GM12874 (cell line): Measurements from ENCODE around the gene PDGFRA.
A peak's percentile ranks its signal among the peaks of the same experiment; 100 is the strongest.

ENCODE experiments used
- CTCF ChIP-seq: IDR thresholded peaks from 2 replicates; pipeline ENCODE4 v1.5.1; 2011; ENCODE audit warnings: low read depth, mild to moderate bottlenecking, control low read depth, low read length, moderate library complexity; ENCODE audit not compliant: insufficient read depth

PDGFRA gene

DNA sequence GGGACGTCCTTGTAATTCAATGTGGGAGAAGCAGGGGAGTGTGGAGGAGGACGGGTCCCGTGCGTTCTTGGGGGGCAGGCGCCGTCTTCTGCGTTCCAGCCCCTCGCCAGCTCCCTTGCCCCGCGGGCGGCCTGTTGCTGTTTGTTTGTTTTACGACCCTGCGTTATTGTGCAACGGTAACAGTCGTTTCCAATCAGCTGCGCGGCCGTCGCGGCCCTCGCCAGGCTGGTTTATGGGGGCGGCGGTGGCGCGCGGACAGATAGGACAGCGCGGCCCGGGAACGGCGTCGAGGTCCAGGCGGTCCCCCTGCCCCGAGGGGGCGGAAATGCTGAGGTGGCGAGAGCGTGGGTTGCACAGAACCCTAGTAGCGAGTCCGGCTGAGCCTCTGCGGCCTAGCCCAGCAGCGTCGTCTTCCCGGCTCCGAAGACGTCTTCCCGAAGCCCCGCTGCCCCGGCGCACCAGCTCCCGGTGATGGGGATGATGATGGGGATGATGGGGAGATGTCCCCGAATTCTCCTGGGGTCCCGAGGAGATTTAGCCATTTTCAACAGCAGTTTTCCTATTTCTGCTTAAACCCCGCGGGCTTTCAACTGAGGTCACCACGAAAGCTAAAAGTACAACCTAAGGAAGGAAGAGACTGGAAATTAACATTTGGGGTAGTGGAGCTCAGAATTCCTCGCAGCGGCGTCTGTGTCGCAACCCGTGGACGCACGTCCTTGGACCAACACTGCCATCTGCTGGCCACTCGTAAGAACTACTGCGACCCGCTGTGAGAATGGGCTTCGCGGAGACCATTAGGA is 4.8 kb downstream of the PDGFRA start:
- peak; percentile 82 for TF ChIP-seq CTCF

GRCh38 chr4:54234497-54235205 is 5.6 kb downstream of the PDGFRA start:
- no peak for TF ChIP-seq CTCF

DNA sequence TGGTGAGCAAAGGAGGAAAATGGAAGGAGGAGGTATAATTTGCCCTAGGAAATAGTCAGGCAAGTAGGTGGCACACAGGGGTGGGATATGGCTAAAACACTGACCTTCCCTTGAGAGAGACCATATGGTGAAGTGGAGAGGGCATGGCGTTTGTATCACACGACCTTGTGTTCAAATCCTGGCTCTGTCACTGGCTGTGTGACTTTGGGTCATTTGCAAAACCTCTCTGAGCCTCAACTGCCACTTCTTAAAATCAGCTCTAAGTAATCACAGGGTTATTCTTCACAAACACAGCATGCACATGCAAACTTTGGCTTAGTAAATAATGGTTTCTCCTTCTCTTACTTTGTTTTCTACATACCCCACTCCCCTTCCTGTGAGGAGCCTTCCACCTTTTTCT is 8.7 kb downstream of the PDGFRA start:
- TF ChIP-seq CTCF = no peak

DNA sequence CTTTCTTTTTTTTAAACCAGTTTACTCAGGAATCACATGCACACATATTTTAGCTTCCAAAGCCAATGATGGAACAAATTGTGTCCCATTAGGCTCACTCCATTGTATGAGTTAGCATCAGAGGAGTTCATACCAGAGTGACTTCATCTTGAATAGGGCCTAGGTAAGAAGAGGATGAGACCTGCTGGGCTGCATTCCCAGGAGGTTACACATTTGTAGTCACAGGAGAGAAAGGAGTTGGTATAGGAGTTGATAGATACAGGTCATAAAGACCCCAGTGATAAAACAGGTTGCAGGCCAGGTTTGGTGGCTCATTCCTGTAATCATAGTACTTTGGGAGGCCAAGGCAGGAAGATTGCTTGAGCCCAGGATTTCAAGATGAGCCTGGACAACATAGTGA is 9.3 kb downstream of the PDGFRA start:
- TF ChIP-seq CTCF = no peak

DNA sequence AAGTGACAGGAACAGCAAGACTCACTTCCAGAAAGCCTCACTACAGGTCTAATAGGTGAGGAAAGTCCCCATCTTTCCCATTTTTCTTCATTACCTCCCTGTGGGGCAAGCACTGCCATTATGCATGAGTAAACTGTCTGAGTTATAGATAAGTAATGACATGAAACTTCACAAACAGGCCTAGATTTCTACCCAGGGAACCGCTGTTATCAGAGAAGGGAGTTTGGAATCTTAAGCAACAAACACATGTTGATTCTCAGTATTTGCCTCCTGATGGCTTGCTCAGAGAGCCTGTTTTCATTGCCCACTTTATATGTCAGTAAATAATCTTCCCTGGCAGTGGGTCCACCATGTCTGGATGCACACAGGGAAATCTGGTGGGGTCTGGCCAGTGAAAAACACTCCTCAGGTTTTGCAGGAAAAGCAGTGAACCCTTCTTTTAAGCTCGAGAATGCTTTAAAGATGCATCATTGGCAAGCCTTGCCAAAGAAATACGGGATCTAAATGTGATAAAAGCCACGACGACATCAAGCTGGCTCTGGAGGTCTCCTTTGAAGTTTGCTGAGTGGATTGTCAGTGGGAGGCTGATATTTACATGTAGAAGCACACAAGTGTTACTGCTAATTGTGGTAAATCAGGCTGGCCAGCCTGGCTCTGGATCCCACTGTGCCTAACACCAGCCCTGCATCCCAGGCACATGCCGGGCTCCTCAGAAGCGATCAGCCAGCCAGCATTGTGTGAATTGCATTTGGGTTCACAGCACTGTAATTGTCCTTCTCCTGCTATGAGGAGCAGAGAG is 25.2 kb downstream of the PDGFRA start:
- no peak for TF ChIP-seq CTCF

GRCh38 chr4:54254915-54255246 is 25.8 kb downstream of the PDGFRA start:
- TF ChIP-seq CTCF = no peak

- TF ChIP-seq CTCF = no peak
These were observed 26.8 kb downstream of the PDGFRA start for GRCh38 chr4:54255881-54256280.
